Raji (cell line): Measurements from ENCODE around the gene ARMH3.

Source experiments
- POLR2A ChIP-seq: IDR thresholded peaks from 2 replicates; pipeline ENCODE4 v1.6.1; 2011; ENCODE audit warnings: low read depth, low read length, control low read depth; ENCODE audit not compliant: insufficient read depth

ARMH3 gene

DNA sequence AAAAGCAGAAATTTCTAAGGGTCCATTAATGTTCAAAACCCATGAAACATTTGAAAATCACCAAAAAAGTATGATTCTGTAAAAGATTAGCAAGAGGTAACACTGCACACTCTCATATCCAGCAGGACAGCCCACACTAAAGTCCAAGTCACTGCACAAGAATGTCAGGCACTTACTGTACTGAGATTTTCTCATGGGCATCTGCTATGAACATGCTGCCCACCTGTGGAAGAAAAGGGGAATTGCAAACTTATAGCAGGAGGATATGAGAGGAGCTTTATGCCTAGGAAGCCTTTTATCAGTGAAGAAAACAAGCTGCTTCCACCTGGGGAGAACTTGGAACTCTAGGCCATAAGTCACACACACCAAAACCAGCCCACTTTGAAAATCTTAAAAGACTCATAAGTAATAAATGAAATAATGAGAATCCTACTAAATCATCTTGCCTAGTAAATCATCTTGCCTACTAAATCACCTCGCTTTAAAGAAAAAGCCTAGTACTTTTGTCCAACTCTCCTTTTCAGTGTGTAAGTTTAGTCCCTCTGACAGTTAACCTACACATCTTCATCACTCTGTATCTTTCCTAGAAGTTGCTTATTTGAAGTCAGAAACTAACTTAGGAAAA lies 46.1 kb downstream of the ARMH3 start:
- no peak for TF ChIP-seq POLR2A

DNA sequence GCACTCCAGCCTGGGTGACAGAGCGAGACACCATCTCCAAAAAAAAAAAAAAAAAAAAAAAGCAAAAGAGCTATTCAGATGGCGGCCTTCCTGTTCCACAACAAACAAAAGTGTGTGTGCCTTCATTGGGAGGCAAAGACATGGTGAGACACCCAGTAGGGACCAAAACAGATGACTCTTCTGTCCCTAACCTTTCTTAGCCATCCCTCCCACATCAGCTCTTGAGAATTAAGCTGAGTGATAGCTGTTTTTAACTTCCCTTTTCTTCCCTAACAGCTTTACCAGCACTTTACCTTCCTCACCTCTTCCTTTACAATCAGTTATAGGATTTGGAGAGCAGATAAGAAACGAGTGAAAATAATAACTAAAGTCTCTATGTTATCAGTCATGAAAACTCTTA lies 48.2 kb downstream of the ARMH3 start:
- no peak for TF ChIP-seq POLR2A

GRCh38 chr10:102004376-102004775 lies 51.6 kb downstream of the ARMH3 start:
- no peak for TF ChIP-seq POLR2A

GRCh38 chr10:102003541-102003940 lies 52.4 kb downstream of the ARMH3 start:
- no peak for TF ChIP-seq POLR2A

DNA sequence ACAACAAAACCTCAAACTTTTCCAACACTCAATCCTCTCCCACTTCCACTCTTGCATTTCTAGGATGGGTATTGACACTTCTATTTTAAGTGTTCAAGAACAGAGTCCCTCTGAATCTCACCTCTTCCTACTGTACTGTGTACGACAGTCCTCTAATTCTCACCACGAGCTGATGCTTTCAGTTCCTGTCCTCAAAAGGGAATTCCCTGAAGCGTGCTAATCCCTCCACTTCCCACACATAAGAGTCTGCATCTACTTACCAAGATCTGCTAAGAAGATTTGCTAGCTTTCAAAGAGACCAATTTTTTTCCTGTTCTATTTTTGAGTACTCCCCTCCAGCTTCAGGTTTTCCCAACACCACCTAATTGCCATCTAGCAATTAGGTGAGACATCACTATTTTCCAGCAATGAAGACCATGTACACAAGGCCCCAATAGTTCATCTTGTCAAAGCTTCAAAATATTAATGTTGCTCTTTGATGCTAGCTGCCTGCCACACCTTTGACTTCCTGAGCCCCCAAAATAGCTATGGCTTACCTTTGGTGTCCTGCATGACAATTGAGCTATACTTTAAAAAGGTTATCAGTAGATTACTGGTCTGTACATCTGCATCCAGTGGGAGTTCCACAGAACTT lies 54.4 kb downstream of the ARMH3 start:
- TF ChIP-seq POLR2A: no peak

- no peak for TF ChIP-seq POLR2A
Measured at GRCh38 chr10:101997803-101998202, 58.2 kb downstream of the ARMH3 start.

DNA sequence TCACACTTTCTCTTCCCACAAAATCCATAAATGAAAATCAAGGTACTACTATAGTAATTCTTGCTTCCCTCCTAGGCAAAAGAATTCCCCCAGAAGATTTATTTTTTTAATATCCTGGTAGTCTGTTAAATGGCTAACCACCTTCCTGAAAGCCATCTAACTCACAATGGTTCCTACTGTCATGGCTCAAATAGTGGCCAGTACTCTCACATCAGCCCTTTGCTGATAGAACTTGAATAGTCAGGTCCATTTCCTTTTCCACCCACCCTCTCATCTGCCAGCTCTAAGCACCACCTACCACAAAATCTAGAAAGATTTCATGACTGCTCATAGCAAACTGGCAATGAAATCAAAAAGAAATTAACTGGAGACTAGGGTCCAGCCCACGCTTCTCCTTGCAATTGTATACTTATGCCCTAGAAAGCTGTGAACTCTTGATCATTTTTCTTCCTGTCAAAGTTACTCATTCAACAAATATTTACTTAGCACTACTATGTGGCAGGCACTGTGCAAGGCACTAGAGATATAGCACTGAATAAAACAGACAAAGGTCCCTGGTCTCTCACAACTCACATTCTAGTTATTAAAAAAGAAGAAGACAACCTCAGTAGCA lies 60.4 kb downstream of the ARMH3 start:
- TF ChIP-seq POLR2A: no peak

- TF ChIP-seq POLR2A: no peak
Measured at GRCh38 chr10:101993651-101994200, 62.2 kb downstream of the ARMH3 start.

- no peak for TF ChIP-seq POLR2A
Measured at GRCh38 chr10:101993221-101993620, 62.8 kb downstream of the ARMH3 start.

- TF ChIP-seq POLR2A: no peak
Measured at GRCh38 chr10:101987136-101987535, 68.8 kb downstream of the ARMH3 start.

- TF ChIP-seq POLR2A: no peak
Measured at GRCh38 chr10:101986624-101986971, 69.4 kb downstream of the ARMH3 start.

DNA sequence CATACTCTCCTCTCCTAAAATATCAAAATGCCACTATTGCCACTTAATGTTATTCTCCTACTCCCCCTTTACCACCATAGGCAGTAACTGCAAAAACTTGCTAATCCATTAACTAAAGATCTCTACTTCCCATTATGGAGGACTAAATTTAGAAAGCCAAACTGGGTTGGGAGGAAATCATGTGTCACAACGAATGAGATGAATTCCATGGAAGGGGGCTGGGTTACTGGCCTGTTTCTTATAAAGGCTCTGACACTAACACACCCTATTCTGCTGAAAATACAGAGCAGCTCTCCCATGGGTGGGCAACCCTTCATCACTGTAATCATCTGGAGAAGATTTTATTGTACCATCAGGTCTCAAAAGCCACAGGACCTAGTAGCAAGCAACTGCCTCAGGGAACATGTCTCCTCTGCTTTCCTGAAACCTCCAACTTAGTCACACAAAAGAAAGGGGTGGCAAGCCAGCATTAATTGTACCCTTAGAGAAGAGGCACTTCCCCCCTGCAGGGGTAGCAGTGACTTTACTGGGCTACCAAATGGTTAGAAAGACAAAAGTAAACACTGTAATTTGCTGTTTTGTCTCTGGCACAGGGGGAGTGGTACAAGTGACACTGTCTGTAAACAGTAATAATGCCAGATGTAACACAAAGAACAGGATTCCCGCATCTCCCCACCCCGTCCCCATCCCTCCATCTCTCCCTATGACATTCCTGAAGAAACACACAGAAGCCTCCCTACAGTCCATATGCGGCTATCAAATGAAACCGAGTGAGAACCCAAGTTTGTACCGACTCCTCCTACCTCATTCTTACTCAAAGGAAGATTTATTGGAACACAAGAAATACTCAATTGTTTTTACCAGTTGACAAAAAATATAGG lies 81.6 kb downstream of the ARMH3 start:
- TF ChIP-seq POLR2A: no peak

DNA sequence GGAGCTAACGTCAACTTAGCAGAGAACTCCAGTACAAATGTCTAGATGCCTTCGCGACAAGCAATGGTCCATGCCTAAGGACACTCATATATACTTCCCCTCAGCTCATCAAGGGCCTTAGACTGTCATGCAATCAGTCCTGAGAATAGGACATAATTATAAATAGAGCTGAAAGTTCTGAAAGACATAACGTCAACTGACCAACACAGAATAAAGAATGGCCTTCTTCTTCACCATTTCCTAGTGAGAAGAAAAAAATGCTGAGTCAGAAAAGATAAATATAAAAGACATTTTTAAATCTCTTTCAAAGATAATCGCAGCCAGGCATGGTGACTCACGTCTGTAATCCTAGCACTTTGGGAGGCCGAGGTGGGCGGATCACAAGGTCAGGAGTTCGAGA lies 83.2 kb downstream of the ARMH3 start:
- TF ChIP-seq POLR2A: no peak

DNA sequence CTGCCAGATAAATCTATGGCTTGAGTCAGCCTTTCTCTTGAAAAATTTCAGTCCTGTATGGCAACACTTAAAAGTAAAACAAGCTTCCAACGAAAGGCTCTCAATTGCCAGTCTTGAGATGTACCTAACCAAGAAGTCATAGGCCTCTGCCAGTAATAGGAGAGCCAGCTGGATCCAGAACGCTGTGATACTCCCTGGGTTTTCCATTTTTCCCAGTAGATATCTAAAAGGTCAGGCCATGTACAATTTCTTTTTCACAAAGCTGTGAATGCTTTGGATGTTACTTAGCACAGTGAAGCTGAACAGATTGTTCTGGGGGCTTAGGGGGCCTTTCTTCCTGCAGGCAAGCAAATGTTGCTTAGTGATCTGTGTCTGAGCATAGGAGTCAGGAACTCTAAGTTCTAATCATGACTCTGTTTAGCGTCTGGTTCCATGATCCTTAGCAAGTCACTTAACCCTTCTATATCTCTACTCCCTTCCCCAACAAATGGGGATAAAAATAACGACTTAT lies 86.5 kb downstream of the ARMH3 start:
- no peak for TF ChIP-seq POLR2A

- TF ChIP-seq POLR2A: no peak
Measured at GRCh38 chr10:101968940-101969321, 87.0 kb downstream of the ARMH3 start.

GRCh38 chr10:101968286-101968939 lies 87.6 kb downstream of the ARMH3 start:
- TF ChIP-seq POLR2A: no peak
